ENCODE data around the gene LRP1. TPM values are rescaled to one million over a fixed set of nuclear protein-coding genes. Genes with fewer than 3 reads are reported as not detected.

Gene LRP1
- total and polyA plus RNA-seq, 8 donors = 108 to 325 (median 138) TPM

DNA sequence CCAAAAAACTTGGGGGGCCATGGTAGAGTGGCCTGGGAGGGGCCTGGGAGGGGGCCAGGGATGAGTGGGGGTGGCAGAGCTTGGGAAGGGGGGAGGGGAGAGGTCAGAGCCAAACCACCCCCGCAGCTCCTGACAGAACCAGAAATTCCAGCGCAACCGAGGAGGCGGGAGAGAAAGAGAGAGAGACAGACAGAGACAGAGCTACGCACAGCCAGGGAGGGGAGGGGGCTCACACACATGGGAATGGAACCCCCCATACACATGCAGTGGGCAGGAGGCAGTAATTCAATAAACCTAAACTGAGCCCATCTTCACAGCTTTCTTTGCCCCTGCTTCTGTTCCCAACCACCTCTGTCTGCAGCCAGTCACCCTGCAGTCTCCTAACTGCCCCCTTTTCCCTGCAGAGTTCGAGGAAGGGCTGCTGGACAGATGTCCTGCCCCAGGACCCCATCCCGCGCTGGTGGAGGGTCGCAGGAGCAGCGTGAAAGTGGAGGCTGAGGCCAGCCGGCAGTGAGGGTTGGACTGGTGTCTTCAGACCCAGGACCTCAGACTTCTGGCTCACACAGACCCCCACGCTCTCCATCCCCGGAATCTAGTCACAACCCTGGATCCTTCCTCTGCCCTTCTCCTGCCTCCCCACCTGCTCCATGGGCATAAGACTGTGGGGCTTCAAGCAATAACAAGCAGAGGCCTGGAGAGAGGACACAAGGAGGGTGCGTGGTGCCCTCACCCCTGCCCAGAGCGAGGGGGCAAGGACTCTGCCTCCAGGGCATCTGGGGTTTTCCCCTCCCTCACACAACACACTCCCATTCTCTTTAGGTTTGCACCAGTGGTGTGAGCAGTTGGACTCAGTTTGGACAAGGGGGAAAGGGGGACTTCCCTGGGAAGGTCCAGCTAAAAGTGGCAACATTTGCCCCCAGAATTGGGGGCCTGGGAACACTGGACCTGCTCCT lies 33.8 kb upstream of the LRP1 start:
- TF ChIP-seq, protein P1, sequence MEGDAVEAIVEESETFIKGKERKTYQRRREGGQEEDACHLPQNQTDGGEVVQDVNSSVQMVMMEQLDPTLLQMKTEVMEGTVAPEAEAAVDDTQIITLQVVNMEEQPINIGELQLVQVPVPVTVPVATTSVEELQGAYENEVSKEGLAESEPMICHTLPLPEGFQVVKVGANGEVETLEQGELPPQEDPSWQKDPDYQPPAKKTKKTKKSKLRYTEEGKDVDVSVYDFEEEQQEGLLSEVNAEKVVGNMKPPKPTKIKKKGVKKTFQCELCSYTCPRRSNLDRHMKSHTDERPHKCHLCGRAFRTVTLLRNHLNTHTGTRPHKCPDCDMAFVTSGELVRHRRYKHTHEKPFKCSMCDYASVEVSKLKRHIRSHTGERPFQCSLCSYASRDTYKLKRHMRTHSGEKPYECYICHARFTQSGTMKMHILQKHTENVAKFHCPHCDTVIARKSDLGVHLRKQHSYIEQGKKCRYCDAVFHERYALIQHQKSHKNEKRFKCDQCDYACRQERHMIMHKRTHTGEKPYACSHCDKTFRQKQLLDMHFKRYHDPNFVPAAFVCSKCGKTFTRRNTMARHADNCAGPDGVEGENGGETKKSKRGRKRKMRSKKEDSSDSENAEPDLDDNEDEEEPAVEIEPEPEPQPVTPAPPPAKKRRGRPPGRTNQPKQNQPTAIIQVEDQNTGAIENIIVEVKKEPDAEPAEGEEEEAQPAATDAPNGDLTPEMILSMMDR (IDR thresholded peaks at IDR 0.05) = no peak
- Histone ChIP-seq H3K4me1 (peaks cover 28 to 64% of the 10 kb centered on the region in 2 donors), H3K36me3 (peaks cover 0 to 80% of the 10 kb centered on the region in 2 donors), H3K9me3 (no peaks in the 10 kb centered on the region), H3K27me3 (peaks cover 0 to 4% of the 10 kb centered on the region in 2 donors), H3K27ac (peak overlapping the region; percentile 58 to 69), H3K4me3 (no peak overlapping the region)
- intact Hi-C loops (cut with DNase I) = no loop called here
- ATAC-seq (no peak), DNase-seq (no peak)

DNA sequence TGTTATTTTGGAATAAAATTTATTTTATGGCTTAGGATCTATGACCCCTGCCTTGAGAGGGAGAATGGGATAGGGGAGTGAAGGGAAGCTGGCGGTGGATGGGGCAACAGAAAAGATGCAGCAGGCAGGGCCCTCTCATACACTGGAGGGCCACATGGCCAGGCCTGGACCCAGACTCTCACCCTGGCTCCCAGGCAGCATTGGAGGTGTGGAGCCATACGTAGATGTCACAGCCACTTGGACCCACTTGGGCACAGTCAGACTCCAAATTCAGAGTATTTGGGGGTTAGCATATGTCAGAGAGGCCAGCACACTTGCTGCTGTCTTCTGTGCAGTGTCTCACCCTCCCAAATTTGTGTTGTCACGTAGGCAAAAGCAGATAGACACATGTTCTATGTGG lies 32.8 kb upstream of the LRP1 start:
- no peak overlapping the region for H3K4me3 ChIP-seq
- TF ChIP-seq, protein P1 (IDR thresholded peaks at IDR 0.05) = no peak
- no peak for DNase-seq
- H3K36me3 ChIP-seq = peaks cover 0 to 90% of the 10 kb centered on the region in 2 donors
- ATAC-seq = no peak
- no peaks in the 10 kb centered on the region for H3K27me3 ChIP-seq
- intact Hi-C loops (cut with DNase I) = no loop called here
- peaks cover 26 to 63% of the 10 kb centered on the region in 2 donors for H3K4me1 ChIP-seq
- peak overlapping the region in 1 of 2 donors; percentile 58 for H3K27ac ChIP-seq
- no peaks in the 10 kb centered on the region for H3K9me3 ChIP-seq

- ATAC-seq = peak; percentile 13
- TF ChIP-seq, protein P1 (IDR thresholded peaks at IDR 0.05) = no peak
- Histone ChIP-seq H3K27me3 (no peaks in the 10 kb centered on the region), H3K4me3 (no peak overlapping the region), H3K9me3 (no peaks in the 10 kb centered on the region), H3K4me1 (peaks cover 19 to 56% of the 10 kb centered on the region in 2 donors), H3K27ac (no peak overlapping the region), H3K36me3 (peaks cover 0 to 94% of the 10 kb centered on the region in 2 donors)
- peak in 1 of 4 donors; percentile 34 for DNase-seq
- intact Hi-C loops (cut with DNase I) = no loop called here
Observed at GRCh38 chr12:57096099-57096572, 32.1 kb upstream of the LRP1 start.

- H3K4me3 ChIP-seq = no peak overlapping the region
- no peak for ATAC-seq
- DNase-seq = no peak
- intact Hi-C loops (cut with DNase I) = no loop called here
- H3K27ac ChIP-seq = peak overlapping the region in 1 of 2 donors; percentile 26
- H3K27me3 ChIP-seq = no peaks in the 10 kb centered on the region
- H3K36me3 ChIP-seq = peaks cover 0 to 94% of the 10 kb centered on the region in 2 donors
- H3K4me1 ChIP-seq = peaks cover 12 to 48% of the 10 kb centered on the region in 2 donors
- TF ChIP-seq, protein P1 (IDR thresholded peaks at IDR 0.05) = no peak
- H3K9me3 ChIP-seq = no peaks in the 10 kb centered on the region
Observed at GRCh38 chr12:57096748-57097553, 31.3 kb upstream of the LRP1 start.

DNA sequence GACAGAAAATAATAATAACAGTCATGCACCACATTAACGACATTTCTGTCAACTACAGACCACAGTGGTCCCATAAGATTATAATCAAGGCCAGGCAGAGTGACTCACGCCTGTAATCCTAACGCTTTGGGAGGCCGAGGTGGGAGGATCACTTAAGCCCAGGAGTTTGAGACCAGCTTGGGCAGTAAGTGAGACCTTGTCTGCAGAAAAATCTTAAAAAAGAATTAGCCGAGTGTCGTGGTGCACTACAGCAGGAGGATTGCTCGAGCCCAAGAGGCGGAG lies 30.8 kb upstream of the LRP1 start:
- TF ChIP-seq, protein P1 (IDR thresholded peaks at IDR 0.05) = no peak
- Histone ChIP-seq H3K4me3 (no peak overlapping the region), H3K27me3 (no peaks in the 10 kb centered on the region), H3K4me1 (peaks cover 12 to 42% of the 10 kb centered on the region in 2 donors), H3K27ac (no peak overlapping the region), H3K36me3 (peaks cover 0 to 94% of the 10 kb centered on the region in 2 donors), H3K9me3 (no peaks in the 10 kb centered on the region)
- DNase-seq = no peak
- no peak for ATAC-seq
- intact Hi-C loops (cut with DNase I) = no loop called here

Measured in left lung (tissue), 10 donors.